ENCODE measurements around the gene NCBP3. TPM values are rescaled to one million over a fixed set of nuclear protein-coding genes. Genes with fewer than 3 reads are reported as not detected.

Gene NCBP3
- total and polyA plus RNA-seq, 5 experiments from 2014 or later, result 9.3 to 52.0 (median 15.5) TPM

- peak in 1 of 10 donors; percentile 8 for DNase-seq
- Mint-ChIP-seq H3K27ac (peak overlapping the region in 5 of 10 donors; percentile 9 to 60 (median 25)), H3K4me3 (peak overlapping the region in 2 of 10 donors; percentile 14 to 19), H3K4me1 (peaks cover 17 to 42% (median 37%) of the 10 kb centered on the region in 4 donors), H3K9me3 (no peaks in the 10 kb centered on the region), H3K36me3 (peaks cover 0 to 6% (median 0%) of the 10 kb centered on the region in 3 donors), H3K27me3 (no peaks in the 10 kb centered on the region)
- no peak for ATAC-seq
- POLR2A ChIA-PET, result interaction anchor here (1.7 to 2.5 kb wide), 2 partner anchors 10 to 12 kb away, joined by 4 to 5 read pairs; no protein-coding TSS in a partner anchor
Measured at GRCh38 chr17:3759597-3760216, 86.3 kb downstream of the NCBP3 start.

GRCh38 chr17:3755335-3756030, 90.6 kb downstream of the NCBP3 start:
- no peak for ATAC-seq
- Mint-ChIP-seq H3K4me1 (peaks cover 20 to 44% (median 29%) of the 10 kb centered on the region in 4 donors), H3K36me3 (peaks cover 0 to 6% (median 0%) of the 10 kb centered on the region in 3 donors), H3K27ac (peak overlapping the region; percentile 66 to 94 (median 84)), H3K9me3 (no peaks in the 10 kb centered on the region), H3K27me3 (no peaks in the 10 kb centered on the region), H3K4me3 (peak overlapping the region; percentile 39 to 79 (median 56))
- POLR2A ChIA-PET, result interaction anchor here (0.7 to 3.4 kb wide), 10 partner anchors 9 to 94 kb away, joined by 3 to 13 read pairs (median 4); no protein-coding TSS in a partner anchor
- DNase-seq, result no peak

- POLR2A ChIA-PET, result interaction anchor here (0.9 to 3.4 kb wide), 7 partner anchors 10 to 93 kb away, joined by 3 to 13 read pairs (median 7); partner anchors contain the start of gene HASPIN
- Mint-ChIP-seq H3K36me3 (peaks cover 0 to 2% (median 0%) of the 10 kb centered on the region in 3 donors), H3K27me3 (no peaks in the 10 kb centered on the region), H3K27ac (peak overlapping the region in 9 of 10 donors; percentile 53 to 94 (median 80)), H3K4me3 (peak overlapping the region in 7 of 10 donors; percentile 44 to 79 (median 58)), H3K4me1 (peaks cover 18 to 47% (median 36%) of the 10 kb centered on the region in 4 donors), H3K9me3 (no peaks in the 10 kb centered on the region)
- peak; percentile 88 to 90 for ATAC-seq
- peak; percentile 66 to 89 (median 80) for DNase-seq
Measured at GRCh38 chr17:3754458-3755334, 91.3 kb downstream of the NCBP3 start.

GRCh38 chr17:3754066-3754457, 92.0 kb downstream of the NCBP3 start:
- H3K4me3 Mint-ChIP-seq, result no peak overlapping the region
- peaks cover 18 to 53% (median 40%) of the 10 kb centered on the region in 4 donors for H3K4me1 Mint-ChIP-seq
- DNase-seq (no peak), ATAC-seq (no peak)
- peak overlapping the region in 8 of 10 donors; percentile 38 to 92 (median 82) for H3K27ac Mint-ChIP-seq
- H3K27me3 Mint-ChIP-seq, result no peaks in the 10 kb centered on the region
- H3K9me3 Mint-ChIP-seq, result no peaks in the 10 kb centered on the region
- POLR2A ChIA-PET, result interaction anchor here (1.9 to 3.4 kb wide), 3 partner anchors 9 to 30 kb away, joined by 4 to 12 read pairs (median 7); partner anchors contain the start of gene HASPIN
- H3K36me3 Mint-ChIP-seq, result no peaks in the 10 kb centered on the region

GRCh38 chr17:3753624-3754023, 92.4 kb downstream of the NCBP3 start:
- Mint-ChIP-seq H3K4me3 (no peak overlapping the region), H3K9me3 (no peaks in the 10 kb centered on the region), H3K27ac (peak overlapping the region in 7 of 10 donors; percentile 53 to 91 (median 82)), H3K4me1 (peaks cover 22 to 57% (median 45%) of the 10 kb centered on the region in 4 donors), H3K27me3 (no peaks in the 10 kb centered on the region), H3K36me3 (no peaks in the 10 kb centered on the region)
- DNase-seq, result no peak
- POLR2A ChIA-PET, result interaction anchor here (0.6 to 3.4 kb wide), 4 partner anchors 10 to 212 kb away, joined by 3 to 12 read pairs (median 6); partner anchors contain the start of gene HASPIN
- ATAC-seq, result no peak

Other genes starting within 250 kb of the NCBP3 start
- gene TRPV1, start 236.8 kb downstream of the NCBP3 start, total RNA-seq, result 1 to 10 TPM; 5.9 to 9.3 TPM
- gene TRPV1, start 236.8 kb downstream of the NCBP3 start, polyA plus RNA-seq, result under 1 TPM in 2 of 3 donors, not detected in 1; 0.34 to 0.79 TPM
- gene SHPK, start 210.0 kb downstream of the NCBP3 start, total RNA-seq, result 10 to 100 TPM in 1 of 2 experiments, 1 to 10 TPM in 1; 8.8 to 10.1 TPM
- gene SHPK, start 210.0 kb downstream of the NCBP3 start, polyA plus RNA-seq, result 1 to 10 TPM; 3.5 to 7.1 (median 4.7) TPM
- gene CTNS, start 209.5 kb downstream of the NCBP3 start, total RNA-seq, result 10 to 100 TPM in 1 of 2 experiments, 1 to 10 TPM in 1; 9.8 to 11.7 TPM
- gene CTNS, start 209.5 kb downstream of the NCBP3 start, polyA plus RNA-seq, result 1 to 10 TPM; 4.5 to 9.5 (median 8.7) TPM
- gene TAX1BP3, start 177.7 kb downstream of the NCBP3 start, total RNA-seq, result 10 to 100 TPM; 12.0 to 14.6 TPM
- 10 to 100 TPM; 26.6 to 28.1 (median 27.4) TPM for gene TAX1BP3, start 177.7 kb downstream of the NCBP3 start, polyA plus RNA-seq
- 10 to 100 TPM; 29.8 TPM for gene EMC6, start 177.4 kb downstream of the NCBP3 start, total RNA-seq
- gene EMC6, start 177.4 kb downstream of the NCBP3 start, polyA plus RNA-seq, result 10 to 100 TPM; 83.3 to 97.0 (median 92.5) TPM
- 10 to 100 TPM; 22.1 to 23.7 TPM for gene P2RX5, start 150.1 kb downstream of the NCBP3 start, total RNA-seq
- gene P2RX5, start 150.1 kb downstream of the NCBP3 start, polyA plus RNA-seq, result 10 to 100 TPM; 15.6 to 23.6 (median 16.7) TPM
- under 1 TPM; 0.38 to 0.57 TPM for gene HASPIN, start 122.3 kb downstream of the NCBP3 start, total RNA-seq
- gene HASPIN, start 122.3 kb downstream of the NCBP3 start, polyA plus RNA-seq, result under 1 TPM in 2 of 3 donors, not detected in 1; 0.13 to 0.28 TPM
- gene ITGAE, start 45.1 kb downstream of the NCBP3 start, total RNA-seq, result 10 to 100 TPM; 24.5 to 26.8 TPM
- 10 to 100 TPM; 52.7 to 58.1 (median 55.6) TPM for gene ITGAE, start 45.1 kb downstream of the NCBP3 start, polyA plus RNA-seq
- gene CAMKK1, start 46.8 kb upstream of the NCBP3 start, total RNA-seq, result 1 to 10 TPM; 5.0 to 5.3 TPM
- gene CAMKK1, start 46.8 kb upstream of the NCBP3 start, polyA plus RNA-seq, result 1 to 10 TPM in 1 of 3 donors, under 1 TPM in 2; 0.33 to 1.5 (median 0.77) TPM
- 1 to 10 TPM; 1.1 to 1.6 TPM for gene P2RX1, start 70.2 kb upstream of the NCBP3 start, total RNA-seq
- not detected for gene P2RX1, start 70.2 kb upstream of the NCBP3 start, polyA plus RNA-seq
- gene ATP2A3, start 118.2 kb upstream of the NCBP3 start, total RNA-seq, result 100 to 1,000 TPM; 140 to 144 TPM
- 10 to 100 TPM; 37.4 to 71.3 (median 47.7) TPM for gene ATP2A3, start 118.2 kb upstream of the NCBP3 start, polyA plus RNA-seq

Data from naive thymus-derived CD8-positive, alpha-beta T cell (primary cell).